Smooth muscle cell (in vitro differentiated cells): ENCODE measurements around the gene GLIS2. TPM values are rescaled to one million over a fixed set of nuclear protein-coding genes. Genes with fewer than 3 reads are reported as not detected.

Source experiments
- DNase-seq: peaks from one replicate; lab custom pipeline; 2025; ENCODE audit not compliant: unreplicated experiment; lab: John Stamatoyannopoulos, UW
- H2AFZ ChIP-seq: fragments of 200-600 bp; sonication (generic); 2 replicates; pipeline ENCODE4 v1.6.0; 2016; ENCODE audit warnings: antibody characterized with exemption, low read depth, mild to moderate bottlenecking
- H3F3A ChIP-seq: fragments of 200-600 bp; sonication (generic); 2 replicates; pipeline ENCODE4 v1.6.0; 2017; ENCODE audit warnings: antibody characterized with exemption, low read depth
- H3K27ac ChIP-seq: fragments of 200-600 bp; sonication (generic); 2 replicates; pipeline ENCODE4 v1.5.1; 2016; ENCODE audit warnings: low read depth, mild to moderate bottlenecking
- H3K27me3 ChIP-seq: fragments of 200-600 bp; sonication (generic); 2 replicates; pipeline ENCODE4 v1.6.1; 2016; ENCODE audit warnings: low read depth, mild to moderate bottlenecking
- H3K36me3 ChIP-seq: fragments of 200-600 bp; sonication (generic); 2 replicates; pipeline ENCODE4 v1.5.1; 2016; ENCODE audit warnings: low read depth
- H3K4me1 ChIP-seq: fragments of 200-600 bp; sonication (generic); 2 replicates; pipeline ENCODE4 v1.5.1; 2016; ENCODE audit warnings: low read depth
- H3K4me2 ChIP-seq: fragments of 200-600 bp; sonication (generic); 2 replicates; pipeline ENCODE4 v1.6.0; 2016; ENCODE audit warnings: mild to moderate bottlenecking
- H3K4me3 ChIP-seq: fragments of 200-600 bp; sonication (generic); 2 replicates; pipeline ENCODE4 v1.5.1; 2016; ENCODE audit warnings: mild to moderate bottlenecking
- H3K79me2 ChIP-seq: fragments of 200-600 bp; sonication (generic); 2 replicates; pipeline ENCODE4 v1.6.0; 2016; ENCODE audit warnings: low read depth, mild to moderate bottlenecking
- H3K9ac ChIP-seq: fragments of 200-600 bp; sonication (generic); 2 replicates; pipeline ENCODE4 v1.6.0; 2016; ENCODE audit warnings: low read depth
- H3K9me3 ChIP-seq: fragments of 200-600 bp; sonication (generic); replicated peaks from 2 replicates; pipeline ENCODE4 v1.5.1; 2016; ENCODE audit warnings: low read depth
- H4K20me1 ChIP-seq: fragments of 200-600 bp; sonication (generic); 2 replicates; pipeline ENCODE4 v1.6.0; 2016; ENCODE audit warnings: low read depth
- WGBS: methylation state at CpG from one replicate; pipeline ENCODE4 v1.1.7; 2016; ENCODE audit warnings: low lambda C conversion rate; 5-methylcytosine and 5-hydroxymethylcytosine counted together
- polyA plus RNA-seq: library from polyadenylated mRNA; unstranded; fragments of >200 nt; fragmentation: Nextera tagmentation; extraction: Ambion mirVana; gene quantifications from 2 replicates; pipeline ENCODE4 v1.2.1, GENCODE V29; 2016
- total RNA-seq: library from RNA; depleted of rRNA; stranded (reverse); fragments of >200 nt; gene quantifications from 2 replicates; pipeline ENCODE4 v1.2.3, GENCODE V29; 2014
- TF ChIP-seq, protein P1 (sequence below): fragments of 200-600 bp; sonication (generic); IDR thresholded peaks from 2 replicates; pipeline ENCODE4 v1.5.1; 2017; ENCODE audit warnings: borderline replicate concordance, mild to moderate bottlenecking, antibody characterized with exemption; ENCODE audit not compliant: insufficient read depth, poor library complexity, severe bottlenecking

The GLIS2 gene
- total and polyA plus RNA-seq, 2 experiments from 2014 or later = 2.8 to 9.2 TPM

DNA sequence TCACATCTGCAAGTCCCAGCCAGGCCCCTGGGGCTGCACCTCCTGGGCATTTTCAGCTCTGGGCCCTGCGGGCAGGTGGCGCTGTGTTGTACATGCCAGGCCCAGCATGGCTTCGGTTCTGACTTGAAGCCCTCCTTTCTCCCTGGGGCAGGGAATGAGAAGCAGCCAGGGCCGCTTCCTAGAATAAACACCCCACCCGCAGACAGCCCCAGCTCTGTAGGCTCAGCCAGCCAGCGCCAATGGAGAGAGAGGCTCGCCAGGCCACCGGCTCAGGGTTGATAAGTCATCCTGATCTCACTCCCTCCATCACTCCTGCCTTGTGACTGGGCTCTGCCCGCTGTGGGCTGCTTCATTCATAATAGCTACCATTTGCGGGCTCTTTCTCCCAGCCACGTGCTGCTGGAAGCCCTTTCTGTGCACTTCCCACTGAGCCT is 6.0 kb upstream of the GLIS2 start:
- no peak overlapping the region for H3K4me3 ChIP-seq
- no peaks in the 10 kb centered on the region for H3K36me3 ChIP-seq
- peaks cover 13% of the 10 kb centered on the region for H3F3A ChIP-seq
- H3K9ac ChIP-seq = no peak overlapping the region
- TF ChIP-seq, protein P1, sequence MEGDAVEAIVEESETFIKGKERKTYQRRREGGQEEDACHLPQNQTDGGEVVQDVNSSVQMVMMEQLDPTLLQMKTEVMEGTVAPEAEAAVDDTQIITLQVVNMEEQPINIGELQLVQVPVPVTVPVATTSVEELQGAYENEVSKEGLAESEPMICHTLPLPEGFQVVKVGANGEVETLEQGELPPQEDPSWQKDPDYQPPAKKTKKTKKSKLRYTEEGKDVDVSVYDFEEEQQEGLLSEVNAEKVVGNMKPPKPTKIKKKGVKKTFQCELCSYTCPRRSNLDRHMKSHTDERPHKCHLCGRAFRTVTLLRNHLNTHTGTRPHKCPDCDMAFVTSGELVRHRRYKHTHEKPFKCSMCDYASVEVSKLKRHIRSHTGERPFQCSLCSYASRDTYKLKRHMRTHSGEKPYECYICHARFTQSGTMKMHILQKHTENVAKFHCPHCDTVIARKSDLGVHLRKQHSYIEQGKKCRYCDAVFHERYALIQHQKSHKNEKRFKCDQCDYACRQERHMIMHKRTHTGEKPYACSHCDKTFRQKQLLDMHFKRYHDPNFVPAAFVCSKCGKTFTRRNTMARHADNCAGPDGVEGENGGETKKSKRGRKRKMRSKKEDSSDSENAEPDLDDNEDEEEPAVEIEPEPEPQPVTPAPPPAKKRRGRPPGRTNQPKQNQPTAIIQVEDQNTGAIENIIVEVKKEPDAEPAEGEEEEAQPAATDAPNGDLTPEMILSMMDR = peak; percentile 50
- WGBS = 12% methylated on average over 11 of the region's 11 CpGs
- H3K27me3 ChIP-seq = no peaks in the 10 kb centered on the region
- H3K27ac ChIP-seq = peak overlapping the region; percentile 50
- DNase-seq = peak; percentile 34
- H3K9me3 ChIP-seq = no peaks in the 10 kb centered on the region
- peaks cover 14% of the 10 kb centered on the region for H3K4me1 ChIP-seq
- no peaks in the 10 kb centered on the region for H4K20me1 ChIP-seq
- no peak overlapping the region for H2AFZ ChIP-seq
- H3K79me2 ChIP-seq = peaks cover 10% of the 10 kb centered on the region
- H3K4me2 ChIP-seq = no peak overlapping the region

DNA sequence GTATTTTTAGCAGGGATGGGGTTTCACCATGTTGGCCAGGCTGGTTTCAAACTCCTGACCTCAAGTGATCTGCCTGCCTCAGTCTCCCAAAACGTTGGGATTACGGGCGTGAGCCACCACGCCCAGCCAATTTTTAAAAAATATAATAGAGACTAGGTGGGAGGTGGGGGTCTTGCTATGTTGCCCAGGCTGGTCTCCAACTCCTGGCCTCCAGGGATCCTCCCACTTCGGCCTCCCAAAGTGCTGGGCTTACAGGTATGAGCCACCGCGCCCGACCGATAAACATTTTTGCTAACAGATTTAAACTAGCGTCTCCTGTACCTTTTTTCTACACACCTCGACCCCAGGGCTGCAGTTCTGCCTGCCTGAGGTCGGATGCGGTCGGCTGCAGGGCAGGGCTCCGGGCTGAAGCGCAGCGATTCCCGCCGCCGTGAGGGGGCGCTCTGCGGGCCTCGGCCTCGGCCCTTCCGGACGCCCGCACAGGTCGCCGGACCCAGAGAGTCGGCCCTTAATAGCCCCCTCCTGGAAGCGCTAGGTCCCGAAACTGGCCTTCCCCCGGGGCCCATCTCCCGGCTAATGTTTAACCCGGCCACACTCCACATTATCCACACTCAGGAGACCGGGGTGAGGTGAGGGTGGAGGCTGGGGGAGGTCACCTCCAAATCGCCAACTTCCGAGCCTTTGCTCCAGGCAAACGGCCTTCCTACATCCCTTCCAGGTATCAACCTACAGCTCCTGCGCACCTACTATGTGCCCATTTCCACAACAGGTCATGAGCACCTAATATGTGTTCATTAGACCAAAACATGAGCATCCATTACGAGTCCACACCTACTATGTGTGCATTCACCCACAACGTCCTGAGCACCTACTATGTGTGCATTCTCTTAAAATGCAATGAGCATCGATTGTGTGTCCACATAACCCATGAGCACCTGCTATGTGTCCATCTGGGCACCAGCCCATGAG is 2.0 kb upstream of the GLIS2 start:
- H4K20me1 ChIP-seq = peaks cover 26% of the 10 kb centered on the region
- H3K36me3 ChIP-seq = no peaks in the 10 kb centered on the region
- peaks cover 32% of the 10 kb centered on the region for H3K4me1 ChIP-seq
- H3K9me3 ChIP-seq = no peaks in the 10 kb centered on the region
- 22% methylated on average over 43 of the region's 43 CpGs for WGBS
- H3K9ac ChIP-seq = no peak overlapping the region
- TF ChIP-seq, protein P1 = peak; percentile 71
- peak; percentile 20 for DNase-seq
- H3K4me2 ChIP-seq = no peak overlapping the region
- no peak overlapping the region for H2AFZ ChIP-seq
- H3F3A ChIP-seq = peaks cover 8% of the 10 kb centered on the region
- no peak overlapping the region for H3K4me3 ChIP-seq
- H3K27me3 ChIP-seq = no peaks in the 10 kb centered on the region
- H3K27ac ChIP-seq = no peak overlapping the region
- H3K79me2 ChIP-seq = peaks cover 27% of the 10 kb centered on the region

DNA sequence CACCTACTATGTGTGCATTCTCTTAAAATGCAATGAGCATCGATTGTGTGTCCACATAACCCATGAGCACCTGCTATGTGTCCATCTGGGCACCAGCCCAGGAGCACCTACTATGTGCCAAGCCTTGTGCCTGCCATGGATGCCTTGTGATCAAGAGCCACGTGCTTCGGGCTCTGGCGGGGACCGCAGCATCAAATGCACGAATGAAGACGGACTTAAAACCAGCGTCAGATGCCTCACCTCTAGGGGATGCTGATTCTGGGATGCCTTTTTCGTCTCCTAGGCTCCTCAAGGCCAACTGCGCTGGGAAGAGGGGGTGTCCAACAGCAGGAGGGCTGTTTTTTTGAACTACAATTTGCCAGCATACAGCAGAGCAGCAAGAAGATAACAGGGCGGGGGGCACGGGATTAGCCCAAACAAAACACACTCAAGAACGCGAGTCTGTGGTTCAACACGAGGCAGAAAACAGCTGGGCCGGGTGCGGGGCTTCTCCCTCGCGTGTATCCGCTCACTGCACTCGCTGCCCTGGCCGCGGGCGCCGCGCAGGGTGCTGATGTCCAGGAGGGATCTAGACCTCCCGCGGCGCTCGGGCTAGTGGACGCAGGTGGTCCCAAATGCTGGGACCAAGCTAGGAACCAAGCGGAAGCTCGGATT is 1.2 kb upstream of the GLIS2 start:
- H3K4me3 ChIP-seq = peak overlapping the region; percentile 90
- peak overlapping the region; percentile 73 for H3K9ac ChIP-seq
- TF ChIP-seq, protein P1 = no peak
- WGBS = 8% methylated on average over 33 of the region's 33 CpGs
- DNase-seq = no peak
- H3F3A ChIP-seq = peaks cover under 1% of the 10 kb centered on the region
- no peaks in the 10 kb centered on the region for H3K9me3 ChIP-seq
- H3K4me1 ChIP-seq = peaks cover 40% of the 10 kb centered on the region
- H3K36me3 ChIP-seq = no peaks in the 10 kb centered on the region
- H4K20me1 ChIP-seq = peaks cover 34% of the 10 kb centered on the region
- peaks cover 35% of the 10 kb centered on the region for H3K79me2 ChIP-seq
- peak overlapping the region; percentile 91 for H2AFZ ChIP-seq
- no peaks in the 10 kb centered on the region for H3K27me3 ChIP-seq
- H3K4me2 ChIP-seq = peak overlapping the region; percentile 98
- peak overlapping the region; percentile 63 for H3K27ac ChIP-seq
